Measurements from ENCODE around the gene HFE. TPM values are rescaled to one million over a fixed set of nuclear protein-coding genes. Genes with fewer than 3 reads are reported as not detected.

The HFE gene
- polyA plus RNA-seq, 3 donors, result 13.5 to 16.1 (median 14.1) TPM

DNA sequence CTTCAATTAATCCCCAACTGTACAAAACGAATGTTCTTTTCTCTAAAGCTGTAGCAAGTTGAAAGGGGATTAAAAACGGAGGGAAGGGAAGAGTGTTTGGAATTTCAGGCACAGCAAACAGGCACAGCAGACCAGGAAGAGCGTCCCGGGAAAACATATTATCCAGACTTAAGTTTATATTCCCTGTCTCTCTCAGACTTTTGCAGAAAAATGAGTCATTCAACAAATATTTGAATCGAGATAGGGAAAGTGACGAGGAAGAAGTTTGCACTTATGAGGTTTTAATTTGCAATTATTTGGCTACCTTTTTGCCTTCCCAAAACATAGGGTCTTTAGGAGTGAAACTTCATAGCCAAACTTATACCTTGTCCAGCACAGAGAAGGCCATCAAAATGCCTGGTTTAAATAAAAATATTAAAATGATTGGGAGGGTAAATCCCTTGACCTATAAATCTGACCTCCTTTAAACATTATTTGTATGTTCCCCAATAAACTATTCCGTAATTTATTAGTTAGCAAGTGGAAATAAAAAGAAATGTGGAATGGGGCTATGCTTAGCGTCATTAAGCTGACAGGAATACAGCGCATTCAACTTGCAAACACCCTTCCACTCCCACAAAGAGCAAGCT lies 16.0 kb downstream of the HFE start:
- Histone ChIP-seq H3K9me3 (replicated peaks in 1 of 2; ENCODE audit: control insufficient read depth in 1 of 2, insufficient read depth in 1 of 2, low read length in 2 of 2) (peaks cover 0 to 7% of the 10 kb centered on the region in 2 donors), H3K4me3 (replicated peaks in 1 of 3; ENCODE audit: low read depth in 2 of 3, low read length in 3 of 3) (peak overlapping the region in 1 of 3 experiments; percentile 84), H3K9ac (ENCODE audit: insufficient read depth, low read length, poor library complexity, severe bottlenecking) (no peak overlapping the region), H3K36me3 (replicated peaks in 1 of 2; ENCODE audit: control insufficient read depth in 1 of 2, insufficient read depth in 2 of 2, low read length in 2 of 2) (no peaks in the 10 kb centered on the region), H3K27ac (ENCODE audit: low read depth in 1 of 2, low read length in 2 of 2) (no peak overlapping the region), H4K20me1 (ENCODE audit: insufficient read depth, low read length) (no peaks in the 10 kb centered on the region), H3K79me2 (ENCODE audit: insufficient read depth, low read length) (no peaks in the 10 kb centered on the region), H3K4me2 (replicated peaks; ENCODE audit: extremely low read depth, low read length, poor library complexity, severe bottlenecking) (peak overlapping the region; percentile 83), H3K27me3 (ENCODE audit: control insufficient read depth in 2 of 2, insufficient read depth in 2 of 2, low read length in 2 of 2) (no peaks in the 10 kb centered on the region), H2AFZ (ENCODE audit: insufficient read depth, low read depth, low read length, poor library complexity, severe bottlenecking) (no peak overlapping the region), H3K4me1 (ENCODE audit: control insufficient read depth in 1 of 2, insufficient read depth in 2 of 2, low read length in 2 of 2) (peaks cover 13 to 19% of the 10 kb centered on the region in 2 donors)
- H3K27ac Mint-ChIP-seq, result peak overlapping the region in 6 of 7 donors; percentile 88 to 96 (median 93)
- peak overlapping the region; percentile 86 to 87 for H3K4me3 Mint-ChIP-seq
- no peaks in the 10 kb centered on the region for H3K36me3 Mint-ChIP-seq
- H3K9me3 Mint-ChIP-seq, result peaks cover 0 to 13% (median 4%) of the 10 kb centered on the region in 7 donors
- WGBS (ENCODE audit: insufficient coverage), result 0% methylated on average over 1 of the region's 9 CpGs
- peaks cover 0 to 3% (median 2%) of the 10 kb centered on the region in 3 donors for H3K27me3 Mint-ChIP-seq (ENCODE audit: low read depth in 3 of 3)
- DNase-seq, result no peak
- H3K4me1 Mint-ChIP-seq, result peaks cover 15% of the 10 kb centered on the region
- intact Hi-C loops (cut with micrococcal nuclease), result loop anchor here (1.0 to 10.0 kb wide), 2 partner anchors 21 to 52 kb away; a partner anchor contains a TSS
- TF ChIP-seq, protein P1, sequence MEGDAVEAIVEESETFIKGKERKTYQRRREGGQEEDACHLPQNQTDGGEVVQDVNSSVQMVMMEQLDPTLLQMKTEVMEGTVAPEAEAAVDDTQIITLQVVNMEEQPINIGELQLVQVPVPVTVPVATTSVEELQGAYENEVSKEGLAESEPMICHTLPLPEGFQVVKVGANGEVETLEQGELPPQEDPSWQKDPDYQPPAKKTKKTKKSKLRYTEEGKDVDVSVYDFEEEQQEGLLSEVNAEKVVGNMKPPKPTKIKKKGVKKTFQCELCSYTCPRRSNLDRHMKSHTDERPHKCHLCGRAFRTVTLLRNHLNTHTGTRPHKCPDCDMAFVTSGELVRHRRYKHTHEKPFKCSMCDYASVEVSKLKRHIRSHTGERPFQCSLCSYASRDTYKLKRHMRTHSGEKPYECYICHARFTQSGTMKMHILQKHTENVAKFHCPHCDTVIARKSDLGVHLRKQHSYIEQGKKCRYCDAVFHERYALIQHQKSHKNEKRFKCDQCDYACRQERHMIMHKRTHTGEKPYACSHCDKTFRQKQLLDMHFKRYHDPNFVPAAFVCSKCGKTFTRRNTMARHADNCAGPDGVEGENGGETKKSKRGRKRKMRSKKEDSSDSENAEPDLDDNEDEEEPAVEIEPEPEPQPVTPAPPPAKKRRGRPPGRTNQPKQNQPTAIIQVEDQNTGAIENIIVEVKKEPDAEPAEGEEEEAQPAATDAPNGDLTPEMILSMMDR (IDR thresholded peaks at IDR 0.05), result no peak

DNA sequence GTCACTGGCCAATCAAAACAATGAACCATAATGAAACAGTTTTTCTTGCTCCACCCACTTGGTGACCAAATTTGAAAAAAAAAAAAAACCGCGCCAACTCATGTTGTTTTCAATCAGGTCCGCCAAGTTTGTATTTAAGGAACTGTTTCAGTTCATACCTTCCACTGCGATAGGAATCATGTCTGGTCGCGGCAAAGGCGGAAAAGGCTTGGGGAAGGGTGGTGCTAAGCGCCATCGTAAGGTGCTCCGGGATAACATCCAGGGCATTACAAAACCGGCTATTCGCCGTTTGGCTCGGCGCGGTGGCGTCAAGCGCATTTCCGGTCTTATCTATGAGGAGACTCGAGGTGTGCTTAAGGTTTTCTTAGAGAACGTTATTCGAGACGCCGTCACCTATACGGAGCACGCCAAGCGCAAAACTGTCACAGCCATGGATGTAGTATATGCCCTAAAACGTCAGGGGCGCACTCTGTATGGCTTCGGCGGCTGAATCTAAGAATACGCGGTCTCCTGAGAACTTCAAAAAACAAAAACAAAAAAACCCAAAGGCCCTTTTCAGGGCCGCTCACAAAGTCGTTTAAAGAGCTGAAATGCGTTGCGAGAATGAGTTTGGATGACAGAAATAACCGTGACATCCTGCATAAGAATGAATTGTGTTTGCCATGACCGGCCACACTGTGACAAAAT lies 16.7 kb downstream of the HFE start:
- Histone ChIP-seq H2AFZ (ENCODE audit: insufficient read depth, low read depth, low read length, poor library complexity, severe bottlenecking) (peak overlapping the region; percentile 70), H3K27ac (ENCODE audit: low read depth in 1 of 2, low read length in 2 of 2) (peak overlapping the region; percentile 80 to 88), H3K4me1 (ENCODE audit: control insufficient read depth in 1 of 2, insufficient read depth in 2 of 2, low read length in 2 of 2) (peaks cover 13 to 19% of the 10 kb centered on the region in 2 donors), H3K9me3 (replicated peaks in 1 of 2; ENCODE audit: control insufficient read depth in 1 of 2, insufficient read depth in 1 of 2, low read length in 2 of 2) (peaks cover 0 to 7% of the 10 kb centered on the region in 2 donors), H3K9ac (ENCODE audit: insufficient read depth, low read length, poor library complexity, severe bottlenecking) (peak overlapping the region; percentile 57), H3K79me2 (ENCODE audit: insufficient read depth, low read length) (no peaks in the 10 kb centered on the region), H3K27me3 (ENCODE audit: control insufficient read depth in 2 of 2, insufficient read depth in 2 of 2, low read length in 2 of 2) (no peaks in the 10 kb centered on the region), H3K4me3 (replicated peaks in 1 of 3; ENCODE audit: low read depth in 2 of 3, low read length in 3 of 3) (peak overlapping the region; percentile 59 to 89 (median 84)), H3K4me2 (replicated peaks; ENCODE audit: extremely low read depth, low read length, poor library complexity, severe bottlenecking) (peak overlapping the region; percentile 83), H4K20me1 (ENCODE audit: insufficient read depth, low read length) (no peaks in the 10 kb centered on the region), H3K36me3 (replicated peaks in 1 of 2; ENCODE audit: control insufficient read depth in 1 of 2, insufficient read depth in 2 of 2, low read length in 2 of 2) (no peaks in the 10 kb centered on the region)
- peak overlapping the region; percentile 86 to 87 for H3K4me3 Mint-ChIP-seq
- peaks cover 0 to 3% (median 2%) of the 10 kb centered on the region in 3 donors for H3K27me3 Mint-ChIP-seq (ENCODE audit: low read depth in 3 of 3)
- H3K9me3 Mint-ChIP-seq, result peaks cover 0 to 13% (median 4%) of the 10 kb centered on the region in 7 donors
- TF ChIP-seq, protein P1 (IDR thresholded peaks at IDR 0.05), result peak; percentile 67
- intact Hi-C loops (cut with micrococcal nuclease), result loop anchor here (1.0 to 10.0 kb wide), 2 partner anchors 20 to 51 kb away; a partner anchor contains a TSS
- peak; percentile 85 to 88 (median 87) for DNase-seq
- H3K4me1 Mint-ChIP-seq, result peaks cover 15% of the 10 kb centered on the region
- no peaks in the 10 kb centered on the region for H3K36me3 Mint-ChIP-seq
- WGBS (ENCODE audit: insufficient coverage), result under 1% methylated on average over 24 of the region's 39 CpGs
- peak overlapping the region; percentile 88 to 96 (median 93) for H3K27ac Mint-ChIP-seq

Measured in CD14-positive monocyte (primary cell).